B cell (primary cell): ENCODE data around the gene APP. TPM values are rescaled to one million over a fixed set of nuclear protein-coding genes. Genes with fewer than 3 reads are reported as not detected.

Experiments
- ATAC-seq: fragments of 200-7000 bp; cut with Tn5 transposase; one replicate; pipeline ENCODE4 v1.10.0; 2021; ENCODE audit warnings: low read depth, mild to moderate bottlenecking, moderate number of reproducible peaks, moderate library complexity
- CTCF ChIA-PET: fragments of 350-600 bp; sonication (Branson Sonifier 250); formaldehyde crosslinking; loops from one replicate; lab custom pipeline; 2021; ENCODE audit warnings: antibody characterized with exemption, inconsistent platforms; lab: Charles Lee
- POLR2A ChIA-PET: fragments of 350-600 bp; sonication (Branson Sonifier 250); formaldehyde crosslinking; loops from one replicate; lab custom pipeline; 2021; ENCODE audit warnings: antibody characterized with exemption; lab: Charles Lee
- DNase-seq: peaks from one replicate; pipeline ENCODE4 v3.0.0; 2013
- H2AFZ ChIP-seq: 2 replicates; pipeline ENCODE4 v1.6.1; 2012; ENCODE audit warnings: mild to moderate bottlenecking, low read depth, low read length; ENCODE audit not compliant: insufficient read depth, poor library complexity, severe bottlenecking
- H3K27ac ChIP-seq, 2 donors: 1 replicate in 1 of 2; 2 replicates in 1 of 2; pipeline ENCODE4 v1.5.1; 2012 to 2013; ENCODE audit warnings: low read length in 2 of 2, mild to moderate bottlenecking in 2 of 2, moderate library complexity in 1 of 2
- H3K27me3 ChIP-seq, 4 experiments: fragments of 200-600 bp in 1 of 4; sonication (generic) in 1 of 4; replicated peaks in 1 of 4; 1 replicate in 2 of 4; 2 replicates in 2 of 4; pipeline versions ENCODE4 v1.6.1 to v1.7.0; 2013 to 2016; ENCODE audit warnings: low read length in 3 of 4, mild to moderate bottlenecking in 2 of 4, mixed read lengths in 1 of 4, moderate library complexity in 1 of 4; ENCODE audit not compliant: insufficient read depth in 4 of 4, control insufficient read depth in 3 of 4; ENCODE audit errors: control extremely low read depth in 1 of 4
- H3K36me3 ChIP-seq, 2 experiments: replicated peaks in 1 of 2; 1 replicate in 1 of 2; 2 replicates in 1 of 2; pipeline versions ENCODE4 v1.6.1 to v1.7.1; 2013; ENCODE audit warnings: low read length in 1 of 2; ENCODE audit not compliant: insufficient read depth in 2 of 2, control insufficient read depth in 1 of 2; ENCODE audit errors: control extremely low read depth in 1 of 2, extremely low read depth in 1 of 2
- H3K4me1 ChIP-seq, 2 donors: fragments of 200-600 bp in 1 of 2; sonication (generic) in 1 of 2; 1 replicate in 1 of 2; 2 replicates in 1 of 2; pipeline versions ENCODE4 v1.5.1 to v1.6.1; 2013 to 2017; ENCODE audit warnings: low read length in 2 of 2; ENCODE audit not compliant: control insufficient read depth in 2 of 2, insufficient read depth in 2 of 2
- H3K4me2 ChIP-seq: replicated peaks from 2 replicates; pipeline ENCODE3; 2012; ENCODE audit warnings: mild to moderate bottlenecking, low read depth, low read length; ENCODE audit not compliant: poor library complexity, severe bottlenecking
- H3K4me3 ChIP-seq, 5 experiments: fragments of 200-600 bp in 1 of 5; sonication (generic) in 1 of 5; 1 replicate in 3 of 5; 2 replicates in 2 of 5; pipeline versions ENCODE4 v1.5.1 to v1.7.0; 2011 to 2016; ENCODE audit warnings: low read length in 4 of 5, mild to moderate bottlenecking in 4 of 5, low read depth in 2 of 5, control low read depth in 1 of 5, moderate library complexity in 1 of 5; ENCODE audit not compliant: insufficient read depth in 1 of 5; ENCODE audit errors: control extremely low read depth in 1 of 5, extremely low read depth in 1 of 5
- H3K79me2 ChIP-seq: fragments of 200-600 bp; sonication (generic); one replicate; pipeline ENCODE4 v1.6.0; 2016; ENCODE audit warnings: low read length; ENCODE audit not compliant: control insufficient read depth, insufficient read depth
- H3K9ac ChIP-seq: fragments of 200-600 bp; sonication (generic); 2 replicates; pipeline ENCODE4 v1.6.1; 2017; ENCODE audit warnings: mild to moderate bottlenecking, low read length, moderate library complexity
- H3K9me3 ChIP-seq, 3 donors: one replicate each; pipeline versions ENCODE4 v1.6.1 to v1.7.1; 2013; ENCODE audit warnings: low read length in 2 of 3; ENCODE audit not compliant: control insufficient read depth in 2 of 3, insufficient read depth in 1 of 3; ENCODE audit errors: control extremely low read depth in 1 of 3
- H4K20me1 ChIP-seq: 2 replicates; pipeline ENCODE4 v1.6.0; 2012; ENCODE audit warnings: mild to moderate bottlenecking, low read length; ENCODE audit not compliant: insufficient read depth, control insufficient read depth, poor library complexity, severe bottlenecking
- H3K27ac Mint-ChIP-seq: one replicate; pipeline ENCODE4 v1.8.0; 2021; ENCODE audit warnings: mixed read lengths
- H3K27me3 Mint-ChIP-seq: one replicate; pipeline ENCODE4 v1.8.0; 2021; ENCODE audit warnings: mixed read lengths
- H3K4me1 Mint-ChIP-seq: one replicate; pipeline ENCODE4 v1.8.0; 2021; ENCODE audit warnings: mixed read lengths
- H3K4me3 Mint-ChIP-seq: one replicate; pipeline ENCODE4 v1.8.0; 2021; ENCODE audit warnings: mixed read lengths
- H3K9me3 Mint-ChIP-seq: one replicate; pipeline ENCODE4 v1.8.0; 2022; ENCODE audit warnings: mixed read lengths; ENCODE audit not compliant: insufficient read depth
- EZH2 ChIP-seq: IDR thresholded peaks from 2 replicates; pipeline ENCODE4 v1.6.1; 2012; ENCODE audit warnings: borderline replicate concordance, low read depth, mild to moderate bottlenecking, moderate library complexity, low read length; ENCODE audit not compliant: insufficient read depth, poor library complexity, severe bottlenecking
- WGBS: methylation state at CpG from one replicate; pipeline ENCODE4 v1.1.5; 2013; ENCODE audit warnings: missing lambda C conversion rate; ENCODE audit not compliant: insufficient coverage; 5-methylcytosine and 5-hydroxymethylcytosine counted together
- intact Hi-C: fragments of 100-400 bp; cut with micrococcal nuclease; formaldehyde crosslinking; loops from one replicate; pipeline ENCODE4 v1.10.0; 2022
- polyA plus RNA-seq: library from polyadenylated mRNA; depleted of rRNA; stranded (reverse); fragments of >200 nt; gene quantifications from 2 replicates; pipeline ENCODE4 v1.2.3, GENCODE V29; 2012
- total RNA-seq, 2 donors: library from RNA; stranded (reverse); fragments of 120-200 nt in 1 of 2; gene quantifications; 1 replicate in 1 of 2; 2 replicates in 1 of 2; pipeline versions ENCODE4 v1.2.3 to v1.2.4, GENCODE V29; 2013 to 2022
- TF ChIP-seq, protein P1 (sequence below): fragments of 200-600 bp; IDR thresholded peaks from one replicate; pipeline ENCODE4 v1.8.0; 2022; ENCODE audit warnings: antibody characterized with exemption, mild to moderate bottlenecking

Gene APP
- total and polyA plus RNA-seq, 2 donors (not counting 1 experiment from before 2014, with no cell fraction given) = 28.3 to 34.7 TPM

DNA sequence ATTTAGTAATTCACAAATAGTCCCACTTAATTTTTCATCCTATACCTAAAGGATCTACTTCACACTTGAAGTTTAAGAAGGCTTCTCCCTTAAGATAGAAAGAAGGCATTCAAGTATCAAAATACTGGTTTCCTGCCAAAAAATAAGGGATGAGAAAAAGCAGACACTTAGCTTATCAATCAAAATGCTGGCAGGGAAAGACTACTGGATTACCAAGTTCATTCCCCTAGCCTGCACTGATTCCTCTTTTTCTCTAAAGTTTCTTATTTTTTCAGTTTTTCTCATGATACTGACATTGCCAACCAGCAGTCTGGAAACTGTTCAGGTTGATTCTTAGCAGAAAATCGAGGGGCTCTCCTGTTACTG, 231.2 kb downstream of the APP start:
- Histone ChIP-seq H2AFZ (no peak overlapping the region), H4K20me1 (no peaks in the 10 kb centered on the region), H3K4me1 (peaks cover 0 to 2% of the 10 kb centered on the region in 2 donors), H3K9me3 (no peaks in the 10 kb centered on the region), H3K79me2 (no peaks in the 10 kb centered on the region), H3K4me3 (no peak overlapping the region), H3K27ac (no peak overlapping the region), H3K27me3 (no peaks in the 10 kb centered on the region), H3K9ac (no peak overlapping the region), H3K4me2 (no peak overlapping the region), H3K36me3 (no peaks in the 10 kb centered on the region)
- no CpG with 5 or more reads among the region's 1 CpG for WGBS
- Mint-ChIP-seq H3K4me1 (peaks cover 6% of the 10 kb centered on the region), H3K9me3 (no peaks in the 10 kb centered on the region), H3K4me3 (no peak overlapping the region), H3K27me3 (no peaks in the 10 kb centered on the region), H3K27ac (no peak overlapping the region)
- ATAC-seq (no peak), DNase-seq (no peak)
- intact Hi-C loops = no loop called here
- TF ChIP-seq, protein P1, sequence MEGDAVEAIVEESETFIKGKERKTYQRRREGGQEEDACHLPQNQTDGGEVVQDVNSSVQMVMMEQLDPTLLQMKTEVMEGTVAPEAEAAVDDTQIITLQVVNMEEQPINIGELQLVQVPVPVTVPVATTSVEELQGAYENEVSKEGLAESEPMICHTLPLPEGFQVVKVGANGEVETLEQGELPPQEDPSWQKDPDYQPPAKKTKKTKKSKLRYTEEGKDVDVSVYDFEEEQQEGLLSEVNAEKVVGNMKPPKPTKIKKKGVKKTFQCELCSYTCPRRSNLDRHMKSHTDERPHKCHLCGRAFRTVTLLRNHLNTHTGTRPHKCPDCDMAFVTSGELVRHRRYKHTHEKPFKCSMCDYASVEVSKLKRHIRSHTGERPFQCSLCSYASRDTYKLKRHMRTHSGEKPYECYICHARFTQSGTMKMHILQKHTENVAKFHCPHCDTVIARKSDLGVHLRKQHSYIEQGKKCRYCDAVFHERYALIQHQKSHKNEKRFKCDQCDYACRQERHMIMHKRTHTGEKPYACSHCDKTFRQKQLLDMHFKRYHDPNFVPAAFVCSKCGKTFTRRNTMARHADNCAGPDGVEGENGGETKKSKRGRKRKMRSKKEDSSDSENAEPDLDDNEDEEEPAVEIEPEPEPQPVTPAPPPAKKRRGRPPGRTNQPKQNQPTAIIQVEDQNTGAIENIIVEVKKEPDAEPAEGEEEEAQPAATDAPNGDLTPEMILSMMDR = no peak
- TF ChIP-seq EZH2 = no peak
- POLR2A ChIA-PET = no interaction called here
- CTCF ChIA-PET = no interaction called here

DNA sequence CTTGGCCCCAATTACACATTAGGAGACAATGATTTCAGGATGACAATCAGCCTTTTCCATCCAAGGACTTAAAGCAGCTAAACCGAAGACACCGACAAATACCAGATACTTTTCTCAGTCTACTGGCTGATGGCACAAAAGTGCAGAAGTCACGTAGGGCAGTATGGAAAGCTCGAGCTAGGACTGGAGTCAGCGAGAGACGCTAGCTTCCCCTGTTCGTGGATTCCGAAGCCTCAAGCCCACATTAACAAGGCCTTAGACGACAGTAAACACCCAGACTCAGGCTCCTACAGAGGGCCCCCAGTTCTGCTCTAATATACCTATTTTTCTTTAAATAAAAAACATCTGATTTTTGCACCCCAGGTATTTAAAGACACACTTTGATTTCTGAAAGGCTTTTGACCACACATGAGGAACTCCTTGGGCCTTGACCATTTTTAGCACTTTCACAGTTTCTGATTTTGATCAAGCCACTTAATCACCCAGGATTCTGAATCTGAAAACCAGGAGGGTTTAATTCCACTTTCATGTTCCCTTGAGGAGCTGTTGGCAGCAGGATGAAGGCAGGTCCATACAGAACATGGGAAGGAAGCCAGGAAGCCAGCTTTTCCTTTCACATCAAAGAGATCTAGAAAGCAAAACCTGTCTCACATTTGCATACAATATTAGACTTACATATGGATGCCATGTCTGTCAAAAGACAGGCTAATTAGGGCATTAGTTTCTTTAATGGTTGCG, 231.7 kb downstream of the APP start:
- TF ChIP-seq, protein P1 = no peak
- TF ChIP-seq EZH2 = no peak
- Mint-ChIP-seq H3K9me3 (no peaks in the 10 kb centered on the region), H3K27me3 (no peaks in the 10 kb centered on the region), H3K4me3 (no peak overlapping the region), H3K27ac (no peak overlapping the region), H3K4me1 (peaks cover 6% of the 10 kb centered on the region)
- Histone ChIP-seq H3K9ac (no peak overlapping the region), H3K4me2 (no peak overlapping the region), H3K36me3 (no peaks in the 10 kb centered on the region), H2AFZ (no peak overlapping the region), H4K20me1 (no peaks in the 10 kb centered on the region), H3K4me1 (peaks cover 0 to 2% of the 10 kb centered on the region in 2 donors), H3K4me3 (no peak overlapping the region), H3K9me3 (no peaks in the 10 kb centered on the region), H3K27ac (no peak overlapping the region), H3K79me2 (no peaks in the 10 kb centered on the region), H3K27me3 (no peaks in the 10 kb centered on the region)
- ChIA-PET CTCF (no interaction called here), POLR2A (no interaction called here)
- DNase-seq (no peak), ATAC-seq (no peak)
- WGBS = 98% methylated on average over 9 of the region's 10 CpGs
- intact Hi-C loops = no loop called here
